NB4 (cell line): ENCODE data around the gene SCRN3.
"Not testable (repeated sequence)": the region's sequence is repeated elsewhere in the genome, so short reads cannot be mapped to it uniquely, and the experiment has no call there.

Source experiments
- DNase-seq: peaks from one replicate; pipeline ENCODE4 v3.0.0; 2010; ENCODE audit warnings: low read depth
- H3K4me3 ChIP-seq: one replicate; pipeline ENCODE4 v1.5.1; 2011; ENCODE audit warnings: mild to moderate bottlenecking, low read depth, low read length, moderate library complexity
- CTCF ChIP-seq: IDR thresholded peaks from one replicate; pipeline ENCODE4 v1.5.1; 2012; ENCODE audit warnings: low read depth, low read length
- MYC ChIP-seq: IDR thresholded peaks from 2 replicates; pipeline ENCODE4 v1.6.1; 2011; ENCODE audit warnings: low read depth, low read length
- POLR2A ChIP-seq: IDR thresholded peaks from 2 replicates; pipeline ENCODE4 v1.6.1; 2011; ENCODE audit warnings: mild to moderate bottlenecking; ENCODE audit not compliant: insufficient read length; ENCODE audit errors: extremely low read depth
- TF ChIP-seq, protein P1 (sequence below): IDR thresholded peaks from 2 replicates; pipeline ENCODE4 v1.6.1; 2011; ENCODE audit warnings: low read depth, low read length

The SCRN3 gene

DNA sequence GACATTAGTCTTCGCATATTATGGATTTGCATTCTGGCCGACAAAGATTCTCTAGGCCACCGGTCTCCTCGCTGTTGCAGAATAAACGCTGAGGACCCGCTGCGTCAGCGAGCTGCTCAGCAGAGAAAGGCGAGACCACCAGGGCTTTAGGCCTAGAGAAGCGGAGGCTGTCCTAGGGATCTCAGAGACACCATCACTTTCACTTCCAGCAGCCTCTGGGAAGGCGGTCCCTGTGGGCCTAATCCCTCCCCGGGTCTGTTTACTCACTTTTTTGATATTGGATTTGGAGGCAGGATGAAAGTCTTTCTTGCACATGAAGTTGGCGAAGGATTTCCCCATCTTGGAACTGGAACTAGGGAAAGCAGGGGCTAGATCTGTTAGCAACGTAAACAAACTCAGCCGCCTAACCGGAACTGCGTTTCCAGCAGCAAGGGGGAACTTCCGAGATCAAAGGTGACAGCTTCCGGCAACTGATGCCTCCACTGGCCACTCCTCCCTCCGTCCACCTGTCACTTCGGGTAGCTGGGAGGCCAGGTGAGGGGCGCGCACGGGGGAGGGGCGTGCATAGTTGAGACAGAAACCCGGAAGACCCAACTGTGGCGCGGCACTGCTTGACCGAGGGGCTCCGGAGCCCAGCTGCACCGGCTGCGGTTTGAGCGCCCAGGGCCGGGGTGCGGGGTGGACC lies at the start of gene SCRN3:
Gene SCRN3 (plus strand): TSS at position 447 of the 685 bp plus-strand sequence. CDS start 2,554 bp downstream, outside the sequence.
- peak within 1 kb of the TSS; percentile 97 for H3K4me3 ChIP-seq
- peak; percentile 85 for DNase-seq
- TF ChIP-seq, protein P1, sequence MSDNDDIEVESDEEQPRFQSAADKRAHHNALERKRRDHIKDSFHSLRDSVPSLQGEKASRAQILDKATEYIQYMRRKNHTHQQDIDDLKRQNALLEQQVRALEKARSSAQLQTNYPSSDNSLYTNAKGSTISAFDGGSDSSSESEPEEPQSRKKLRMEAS = no peak
- TF ChIP-seq CTCF = no peak
- TF ChIP-seq MYC = peak; percentile 33; the same call in 1 of the 2 replicates
- peak; percentile 67 for TF ChIP-seq POLR2A

DNA sequence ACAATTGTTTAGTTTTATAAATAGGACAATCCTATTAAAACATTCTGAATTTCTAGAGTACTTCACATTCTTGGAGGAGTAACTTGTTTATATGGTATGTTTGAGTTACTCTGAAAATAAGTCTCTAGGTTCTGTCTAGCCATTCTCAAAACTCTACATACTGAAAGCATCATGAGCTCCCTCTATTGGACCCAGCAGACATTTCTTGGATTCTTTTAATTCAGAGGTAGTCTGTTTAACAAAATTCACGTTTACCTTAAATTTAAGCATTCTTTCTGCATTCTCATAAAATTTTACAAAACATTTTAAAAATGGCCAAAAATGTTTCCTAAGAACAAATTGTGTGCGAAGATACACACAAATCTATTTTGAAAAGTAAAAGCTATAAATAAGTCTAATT lies 45.5 kb upstream of the SCRN3 start:
- peak; percentile 42 for DNase-seq
- H3K4me3 ChIP-seq = no peak overlapping the region
- TF ChIP-seq POLR2A = no peak
- no peak for TF ChIP-seq MYC
- TF ChIP-seq, protein P1 = no peak
- peak; percentile 47 for TF ChIP-seq CTCF

DNA sequence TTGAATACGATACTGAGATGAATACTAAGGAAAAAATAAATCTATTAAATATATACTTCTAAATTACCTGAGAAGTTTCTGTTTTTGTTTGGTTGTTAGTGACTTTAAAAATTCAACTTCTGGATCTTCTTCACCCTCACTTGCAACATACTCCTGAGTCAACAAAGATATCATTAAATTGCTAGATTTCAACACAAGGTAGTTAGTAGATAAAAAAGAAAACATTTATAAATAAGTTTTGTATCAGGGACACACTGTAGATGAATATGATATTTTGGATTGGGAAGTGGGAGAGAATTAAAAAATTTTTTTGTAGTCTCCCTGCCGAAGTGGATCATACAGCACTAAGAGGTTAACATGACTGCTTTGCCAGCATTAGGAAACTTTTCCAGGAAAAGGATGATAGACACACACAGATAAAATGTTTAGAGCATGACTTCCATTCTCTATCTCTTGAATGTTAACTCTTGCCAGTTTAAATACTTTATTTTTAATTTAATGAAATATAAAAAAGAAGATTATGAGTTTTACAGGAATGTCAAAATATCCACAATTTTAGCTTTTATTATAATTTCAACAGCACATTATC lies 44.8 kb upstream of the SCRN3 start:
- no peak for TF ChIP-seq CTCF
- no peak for TF ChIP-seq MYC
- TF ChIP-seq, protein P1 = no peak
- no peak for TF ChIP-seq POLR2A
- no peak overlapping the region for H3K4me3 ChIP-seq
- DNase-seq = no peak

DNA sequence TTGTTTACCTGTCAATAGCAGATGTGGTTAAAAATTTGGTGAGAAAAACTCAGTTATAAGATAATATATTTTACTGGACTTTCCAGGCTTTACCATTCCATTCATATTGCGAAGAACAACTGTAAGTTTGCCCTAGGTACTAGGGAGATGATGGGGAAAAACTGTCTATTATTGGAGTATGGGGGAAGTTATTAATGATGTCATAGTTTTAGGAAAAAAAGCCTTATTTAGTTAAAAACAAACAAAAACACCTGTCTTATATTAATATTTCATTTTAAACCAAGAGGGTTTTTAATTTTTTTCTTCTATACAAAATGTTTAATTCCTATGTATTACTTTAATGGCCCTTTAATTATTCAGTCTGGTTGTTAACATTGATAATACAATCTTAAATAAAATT lies 42.5 kb upstream of the SCRN3 start:
- no peak for TF ChIP-seq MYC
- no peak for TF ChIP-seq POLR2A
- TF ChIP-seq CTCF = no peak
- TF ChIP-seq, protein P1 = no peak
- DNase-seq = no peak
- no peak overlapping the region for H3K4me3 ChIP-seq

GRCh38 chr2:174356347-174356746 lies 39.2 kb upstream of the SCRN3 start:
- no peak for DNase-seq
- no peak for TF ChIP-seq POLR2A
- TF ChIP-seq MYC = no peak
- TF ChIP-seq CTCF = no peak
- TF ChIP-seq, protein P1 = no peak
- no peak overlapping the region for H3K4me3 ChIP-seq

DNA sequence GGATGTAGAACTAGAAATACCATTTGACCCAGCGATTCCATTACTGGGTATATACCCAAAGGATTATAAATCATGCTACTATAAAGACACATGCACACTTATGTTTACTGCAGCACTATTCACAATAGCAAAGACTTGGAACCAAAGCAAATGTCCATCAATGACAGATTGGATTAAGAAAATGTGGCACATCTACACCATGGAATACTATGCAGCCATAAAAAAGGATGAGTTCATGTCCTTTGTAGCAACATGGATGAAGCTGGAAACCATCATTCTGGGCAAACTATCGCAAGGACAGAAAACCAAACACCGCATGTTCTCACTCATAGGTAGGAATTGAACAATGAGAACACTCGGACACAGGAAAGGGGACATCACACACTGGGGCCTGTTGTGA lies 35.9 kb upstream of the SCRN3 start:
- DNase-seq, H3K4me3 ChIP-seq: not testable (repeated sequence)
